Measurements from ENCODE around the gene SPON1. TPM values are rescaled to one million over a fixed set of nuclear protein-coding genes. Genes with fewer than 3 reads are reported as not detected.

The SPON1 gene
- total and polyA plus RNA-seq, 10 of the 15 experiments (the other 5 are each of a cell fraction or from before 2014, with no cell fraction given): 0.13 to 1.1 (median 0.18) TPM; not detected in 5

- H3K4me2 ChIP-seq (ENCODE audit: control insufficient read depth, insufficient read depth): no peak overlapping the region
- CTCF ChIA-PET: no interaction called here
- SMC1A ChIA-PET (ENCODE audit: uncharacterized antibody, unreplicated experiment): interaction anchor here (1.0 kb wide), 1 partner anchor 31 kb away, joined by 3 read pairs; no protein-coding TSS in a partner anchor
- H2AFZ ChIP-seq (ENCODE audit: control insufficient read depth, low read depth, low read length): no peak overlapping the region
- RAD21 ChIA-PET (ENCODE audit: unreplicated experiment): no interaction called here
- FAIRE-seq: no peak
- no peaks in the 10 kb centered on the region for H3K4me1 ChIP-seq (ENCODE audit: control insufficient read depth, insufficient read depth, low read length)
- in situ Hi-C loops (cut with MboI): no loop called here
- POLR2A ChIA-PET: no interaction called here
- H3K9me3 ChIP-seq (replicated peaks; ENCODE audit: control insufficient read depth, insufficient read depth, low read length): no peaks in the 10 kb centered on the region
- no TSS peak for BruUV-seq (replicated peaks)
- TF ChIP-seq E4F1 (IDR thresholded peaks at IDR 0.05; ENCODE audit: borderline replicate concordance, partially characterized antibody) (no peak), POU2F2 (IDR thresholded peaks at IDR 0.05; ENCODE audit: borderline replicate concordance, low read depth, low read length) (no peak), ATF7 (IDR thresholded peaks at IDR 0.05; ENCODE audit: low read depth) (no peak), STAT3 (IDR thresholded peaks at IDR 0.05; ENCODE audit: low read depth, low read length) (no peak), ZBTB11 (CRISPR knock-in tag; IDR thresholded peaks at IDR 0.05) (no peak), PAX8 (IDR thresholded peaks at IDR 0.05) (no peak), NR2C2 (IDR thresholded peaks at IDR 0.05; ENCODE audit: borderline replicate concordance, control insufficient read depth, insufficient read length, low read depth) (no peak), KLF5 (IDR thresholded peaks at IDR 0.05; ENCODE audit: partially characterized antibody) (no peak), NFYB (IDR thresholded peaks at IDR 0.05; ENCODE audit: insufficient read depth, low read depth, low read length) (no peak), ZBTB33 (IDR thresholded peaks at IDR 0.05) (no peak)
- H3K9ac ChIP-seq (ENCODE audit: control insufficient read depth, insufficient read depth, low read length): no peak overlapping the region
- no peak for ATAC-seq
- no peak overlapping the region for H3K27ac ChIP-seq (ENCODE audit: control insufficient read depth, insufficient read depth)
- no peak overlapping the region for H3K4me3 ChIP-seq
- intact Hi-C loops (cut with micrococcal nuclease; ENCODE audit: unreplicated experiment): no loop called here
- DNase-seq (ENCODE audit: low read depth, low spot score): no peak
- H4K20me1 ChIP-seq (ENCODE audit: control insufficient read depth, insufficient read depth): no peaks in the 10 kb centered on the region
- 0% methylated on average over 1 of the region's 1 CpG for WGBS (ENCODE audit: insufficient coverage, insufficient replicate concordance, low lambda C conversion rate, missing lambda C conversion rate)
- H3K79me2 ChIP-seq (ENCODE audit: control insufficient read depth, insufficient read depth, low read length): no peaks in the 10 kb centered on the region
- no peaks in the 10 kb centered on the region for H3K27me3 ChIP-seq (replicated peaks in 1 of 2; ENCODE audit: control insufficient read depth in 2 of 2, insufficient read depth in 2 of 2, low read length in 1 of 2)
- H3K36me3 ChIP-seq (ENCODE audit: control insufficient read depth in 2 of 2, insufficient read depth in 2 of 2, low read length in 1 of 2): no peaks in the 10 kb centered on the region
Observed at GRCh38 chr11:14118072-14118471, 155.5 kb downstream of the SPON1 start.
